ENCODE measurements around the gene OR8A1. TPM values are rescaled to one million over a fixed set of nuclear protein-coding genes. Genes with fewer than 3 reads are reported as not detected.

OR8A1 gene
- total RNA-seq, 1 donor from 2014 or later, result not detected

- H3K4me1 Mint-ChIP-seq (ENCODE audit: low read depth, unreplicated experiment), result peaks cover 4% of the 10 kb centered on the region
- Histone ChIP-seq H4K20me1 (ENCODE audit: insufficient read depth, low read length) (no peaks in the 10 kb centered on the region), H3K9me3 (ENCODE audit: insufficient read depth, low read depth, low read length) (no peaks in the 10 kb centered on the region), H3K79me2 (ENCODE audit: insufficient read depth, low read length) (no peaks in the 10 kb centered on the region), H3K9ac (ENCODE audit: low read length) (no peak overlapping the region), H3K36me3 (ENCODE audit: insufficient read depth, low read length) (no peaks in the 10 kb centered on the region), H3K4me2 (ENCODE audit: low read length) (no peak overlapping the region), H3K4me1 (ENCODE audit: insufficient read depth, low read length) (no peaks in the 10 kb centered on the region), H3K27ac (ENCODE audit: low read depth, low read length) (no peak overlapping the region), H2AFZ (ENCODE audit: low read depth, low read length) (no peak overlapping the region), H3K4me3 (ENCODE audit: insufficient read depth, low read depth, low read length) (no peak overlapping the region), H3K27me3 (ENCODE audit: insufficient read depth, low read length) (no peaks in the 10 kb centered on the region)
- H3K27ac Mint-ChIP-seq (ENCODE audit: unreplicated experiment), result no peak overlapping the region
- FAIRE-seq (no peak), DNase-seq (ENCODE audit: low read depth) (no peak)
- TF ChIP-seq EZH2 (IDR thresholded peaks at IDR 0.05; ENCODE audit: insufficient read depth, low read length) (no peak), CTCF (IDR thresholded peaks at IDR 0.05; ENCODE audit: insufficient read depth, low read depth, low read length) (no peak)
- H3K27me3 Mint-ChIP-seq (ENCODE audit: low read depth, unreplicated experiment), result no peaks in the 10 kb centered on the region
- H3K9me3 Mint-ChIP-seq (ENCODE audit: unreplicated experiment), result no peaks in the 10 kb centered on the region
- H3K36me3 Mint-ChIP-seq (ENCODE audit: low read depth, unreplicated experiment), result no peaks in the 10 kb centered on the region
- no peak overlapping the region for H3K4me3 Mint-ChIP-seq (ENCODE audit: unreplicated experiment)
These were observed 35.9 kb downstream of the OR8A1 start for GRCh38 chr11:124605719-124606118.

- H3K4me2 ChIP-seq (ENCODE audit: low read length), result no peak overlapping the region
- no peaks in the 10 kb centered on the region for H3K79me2 ChIP-seq (ENCODE audit: insufficient read depth, low read length)
- Mint-ChIP-seq H3K4me3 (ENCODE audit: unreplicated experiment) (no peak overlapping the region), H3K27ac (ENCODE audit: unreplicated experiment) (no peak overlapping the region), H3K4me1 (ENCODE audit: low read depth, unreplicated experiment) (peaks cover 10% of the 10 kb centered on the region), H3K9me3 (ENCODE audit: unreplicated experiment) (peaks cover 2% of the 10 kb centered on the region), H3K36me3 (ENCODE audit: low read depth, unreplicated experiment) (no peaks in the 10 kb centered on the region), H3K27me3 (ENCODE audit: low read depth, unreplicated experiment) (no peaks in the 10 kb centered on the region)
- H4K20me1 ChIP-seq (ENCODE audit: insufficient read depth, low read length), result no peaks in the 10 kb centered on the region
- H3K27ac ChIP-seq (ENCODE audit: low read depth, low read length), result no peak overlapping the region
- no peak for DNase-seq (ENCODE audit: low read depth)
- H3K36me3 ChIP-seq (ENCODE audit: insufficient read depth, low read length), result no peaks in the 10 kb centered on the region
- H3K4me3 ChIP-seq (ENCODE audit: insufficient read depth, low read depth, low read length), result no peak overlapping the region
- H3K4me1 ChIP-seq (ENCODE audit: insufficient read depth, low read length), result no peaks in the 10 kb centered on the region
- no peak overlapping the region for H2AFZ ChIP-seq (ENCODE audit: low read depth, low read length)
- H3K27me3 ChIP-seq (ENCODE audit: insufficient read depth, low read length), result no peaks in the 10 kb centered on the region
- H3K9me3 ChIP-seq (ENCODE audit: insufficient read depth, low read depth, low read length), result no peaks in the 10 kb centered on the region
- H3K9ac ChIP-seq (ENCODE audit: low read length), result no peak overlapping the region
- no peak for FAIRE-seq
- no peak for TF ChIP-seq CTCF (IDR thresholded peaks at IDR 0.05; ENCODE audit: insufficient read depth, low read depth, low read length)
- TF ChIP-seq EZH2 (IDR thresholded peaks at IDR 0.05; ENCODE audit: insufficient read depth, low read length), result no peak
These were observed 38.4 kb downstream of the OR8A1 start for GRCh38 chr11:124608147-124608546.

- H3K4me1 ChIP-seq (ENCODE audit: insufficient read depth, low read length), result no peaks in the 10 kb centered on the region
- H3K4me3 ChIP-seq (ENCODE audit: insufficient read depth, low read depth, low read length), result no peak overlapping the region
- no peak overlapping the region for H3K4me2 ChIP-seq (ENCODE audit: low read length)
- H3K9ac ChIP-seq (ENCODE audit: low read length), result no peak overlapping the region
- H3K9me3 ChIP-seq (ENCODE audit: insufficient read depth, low read depth, low read length), result no peaks in the 10 kb centered on the region
- TF ChIP-seq EZH2 (IDR thresholded peaks at IDR 0.05; ENCODE audit: insufficient read depth, low read length) (no peak), CTCF (IDR thresholded peaks at IDR 0.05; ENCODE audit: insufficient read depth, low read depth, low read length) (no peak)
- H2AFZ ChIP-seq (ENCODE audit: low read depth, low read length), result no peak overlapping the region
- Mint-ChIP-seq H3K4me1 (ENCODE audit: low read depth, unreplicated experiment) (peaks cover 10% of the 10 kb centered on the region), H3K27me3 (ENCODE audit: low read depth, unreplicated experiment) (peaks cover 4% of the 10 kb centered on the region), H3K36me3 (ENCODE audit: low read depth, unreplicated experiment) (no peaks in the 10 kb centered on the region), H3K4me3 (ENCODE audit: unreplicated experiment) (no peak overlapping the region), H3K9me3 (ENCODE audit: unreplicated experiment) (peaks cover 2% of the 10 kb centered on the region), H3K27ac (ENCODE audit: unreplicated experiment) (no peak overlapping the region)
- no peaks in the 10 kb centered on the region for H3K79me2 ChIP-seq (ENCODE audit: insufficient read depth, low read length)
- no peaks in the 10 kb centered on the region for H4K20me1 ChIP-seq (ENCODE audit: insufficient read depth, low read length)
- no peak for DNase-seq (ENCODE audit: low read depth)
- H3K27ac ChIP-seq (ENCODE audit: low read depth, low read length), result no peak overlapping the region
- no peak for FAIRE-seq
- H3K27me3 ChIP-seq (ENCODE audit: insufficient read depth, low read length), result no peaks in the 10 kb centered on the region
- no peaks in the 10 kb centered on the region for H3K36me3 ChIP-seq (ENCODE audit: insufficient read depth, low read length)
These were observed 40.5 kb downstream of the OR8A1 start for GRCh38 chr11:124610295-124610694.

All from astrocyte (in vitro differentiated cells and primary cell).